Fibroblast of villous mesenchyme (primary cell): Measurements from ENCODE around the gene PDE2A. TPM values are rescaled to one million over a fixed set of nuclear protein-coding genes. Genes with fewer than 3 reads are reported as not detected.
A peak's percentile ranks its signal among the peaks of the same experiment; 100 is the strongest.

Experiments
- DNase-seq: peaks from one replicate; pipeline ENCODE4 v3.0.0-alpha.2; 2010; ENCODE audit warnings: low read depth
- H3K4me3 ChIP-seq: 2 replicates; pipeline ENCODE4 v1.5.1; 2011; ENCODE audit warnings: low read depth, mild to moderate bottlenecking, low read length
- total RNA-seq: library from RNA; depleted of rRNA; stranded (reverse); fragments of >200 nt; gene quantifications from 2 replicates; pipeline ENCODE4 v1.2.3, GENCODE V29; 2012
- TF ChIP-seq, protein P1 (sequence below): IDR thresholded peaks from 2 replicates; pipeline ENCODE4 v1.5.1; 2012; ENCODE audit warnings: low read depth, mild to moderate bottlenecking, low read length; ENCODE audit not compliant: insufficient read depth

PDE2A gene
- total RNA-seq, 1 donor = under 0.01 TPM

DNA sequence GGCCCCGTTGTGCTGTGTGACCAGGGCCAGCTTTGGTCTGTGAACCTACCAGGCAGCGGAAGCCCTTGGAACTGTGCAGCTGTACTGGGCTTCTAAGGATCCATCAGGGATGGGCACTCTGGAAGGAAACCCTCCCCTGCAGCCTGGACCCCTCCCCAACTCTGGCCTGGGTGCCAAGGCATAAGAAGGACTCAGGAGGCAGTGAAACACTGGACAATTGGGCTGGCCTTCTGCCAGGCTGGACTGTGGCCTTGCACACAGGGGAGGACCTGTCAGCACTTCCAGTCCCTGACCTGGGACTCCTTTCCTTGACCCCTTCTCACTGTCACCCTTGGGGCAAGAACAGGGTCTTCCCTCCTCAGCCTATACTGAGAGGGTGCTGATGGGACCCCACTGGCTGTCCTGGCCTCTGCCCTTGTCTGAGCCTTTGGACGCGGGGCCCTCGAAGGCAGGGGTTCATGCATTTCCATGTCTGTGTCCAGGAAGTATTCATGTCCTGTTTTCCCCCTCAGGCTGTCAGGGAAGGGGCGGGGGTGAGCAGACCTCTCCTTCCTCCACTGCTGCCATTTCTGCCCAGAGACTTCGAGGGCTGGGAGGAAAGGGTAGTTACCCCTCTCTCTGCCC lies 39.6 kb downstream of the PDE2A start:
- H3K4me3 ChIP-seq = no peak overlapping the region
- TF ChIP-seq, protein P1, sequence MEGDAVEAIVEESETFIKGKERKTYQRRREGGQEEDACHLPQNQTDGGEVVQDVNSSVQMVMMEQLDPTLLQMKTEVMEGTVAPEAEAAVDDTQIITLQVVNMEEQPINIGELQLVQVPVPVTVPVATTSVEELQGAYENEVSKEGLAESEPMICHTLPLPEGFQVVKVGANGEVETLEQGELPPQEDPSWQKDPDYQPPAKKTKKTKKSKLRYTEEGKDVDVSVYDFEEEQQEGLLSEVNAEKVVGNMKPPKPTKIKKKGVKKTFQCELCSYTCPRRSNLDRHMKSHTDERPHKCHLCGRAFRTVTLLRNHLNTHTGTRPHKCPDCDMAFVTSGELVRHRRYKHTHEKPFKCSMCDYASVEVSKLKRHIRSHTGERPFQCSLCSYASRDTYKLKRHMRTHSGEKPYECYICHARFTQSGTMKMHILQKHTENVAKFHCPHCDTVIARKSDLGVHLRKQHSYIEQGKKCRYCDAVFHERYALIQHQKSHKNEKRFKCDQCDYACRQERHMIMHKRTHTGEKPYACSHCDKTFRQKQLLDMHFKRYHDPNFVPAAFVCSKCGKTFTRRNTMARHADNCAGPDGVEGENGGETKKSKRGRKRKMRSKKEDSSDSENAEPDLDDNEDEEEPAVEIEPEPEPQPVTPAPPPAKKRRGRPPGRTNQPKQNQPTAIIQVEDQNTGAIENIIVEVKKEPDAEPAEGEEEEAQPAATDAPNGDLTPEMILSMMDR = no peak
- no peak for DNase-seq

DNA sequence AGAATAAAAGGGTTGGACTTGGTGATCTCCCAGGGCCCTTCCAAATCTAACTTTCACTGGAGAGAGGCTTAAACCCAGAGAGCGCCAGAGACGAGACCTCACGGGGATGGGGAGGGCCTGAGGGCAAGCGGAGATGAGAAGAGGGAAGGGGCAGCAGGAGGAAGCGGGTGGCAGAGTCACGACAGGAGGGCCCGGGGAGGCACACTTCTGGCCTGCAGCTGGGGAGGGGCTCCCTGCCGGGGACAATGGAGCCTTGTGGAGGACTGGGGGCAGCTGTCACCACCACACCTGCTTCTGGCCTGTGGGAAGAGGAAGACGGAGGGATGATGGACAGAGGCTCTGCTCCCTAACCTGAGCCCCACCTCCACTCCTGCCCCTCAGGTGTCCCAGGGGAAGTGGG lies 40.2 kb downstream of the PDE2A start:
- DNase-seq = no peak
- H3K4me3 ChIP-seq = no peak overlapping the region
- TF ChIP-seq, protein P1 = no peak

DNA sequence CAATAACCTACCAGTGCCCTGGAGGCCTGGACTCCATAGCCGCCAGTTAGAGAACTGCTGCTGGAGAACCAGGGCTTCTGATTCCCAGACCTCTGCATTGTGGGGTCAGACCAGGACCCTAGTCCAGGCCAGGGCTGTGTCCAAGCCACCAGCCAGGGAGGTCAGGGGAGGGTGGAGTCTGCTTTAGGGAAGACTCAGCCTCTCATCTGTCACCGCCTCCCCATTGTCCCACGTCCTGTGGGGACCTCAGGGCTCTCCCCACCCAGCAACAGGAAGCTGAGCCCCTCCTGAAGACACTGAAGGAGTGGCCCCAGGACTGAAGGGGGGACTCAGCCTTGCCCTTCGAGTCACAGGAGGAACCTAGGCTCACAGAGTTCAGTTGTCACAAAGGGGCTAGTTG lies 41.2 kb downstream of the PDE2A start:
- no peak for DNase-seq
- no peak overlapping the region for H3K4me3 ChIP-seq
- TF ChIP-seq, protein P1 = no peak

DNA sequence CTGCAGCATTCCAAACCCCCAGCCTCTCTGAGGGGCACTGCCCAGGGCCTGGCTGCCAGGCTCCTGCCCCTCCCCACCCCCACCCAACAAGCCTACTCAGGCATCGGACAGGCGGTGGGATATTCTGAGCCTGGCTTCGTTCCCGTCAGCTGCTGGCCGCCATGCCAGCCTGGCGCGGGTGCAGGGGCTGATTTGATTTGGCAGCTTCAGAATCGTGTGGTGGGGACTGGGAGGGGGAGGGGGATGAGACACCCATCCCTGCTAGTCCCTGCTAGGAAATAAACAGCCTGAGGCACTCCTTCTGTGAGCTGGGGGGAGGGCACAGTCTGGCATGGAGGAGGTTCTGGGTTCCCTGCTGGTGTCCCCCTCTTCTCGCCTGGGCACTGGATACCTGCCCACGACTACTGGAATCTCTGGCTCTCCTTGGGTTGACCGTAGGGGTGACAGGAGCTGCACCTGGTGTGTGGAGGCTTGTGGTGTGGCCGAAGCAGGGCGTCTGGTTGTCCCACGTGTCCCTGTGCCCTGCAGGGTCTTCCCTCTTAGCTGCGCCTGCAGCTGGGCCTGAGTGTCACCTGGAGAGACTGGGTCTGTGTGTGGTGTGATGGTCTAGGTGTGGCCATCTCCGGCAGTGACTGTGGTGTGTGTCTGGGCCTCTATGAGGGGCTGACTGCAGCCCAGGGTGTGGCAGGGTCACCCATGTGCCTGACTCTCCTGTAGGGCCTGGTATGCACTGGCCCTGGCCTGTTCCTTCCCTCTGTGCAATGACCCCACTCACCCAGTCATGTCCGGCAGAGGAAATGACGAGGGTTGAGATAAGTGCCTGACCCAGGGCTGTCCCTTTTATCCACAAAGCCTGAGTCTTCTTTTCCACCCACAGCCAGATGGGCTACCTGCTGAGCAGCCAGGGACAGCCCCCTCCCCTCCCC lies 42.2 kb downstream of the PDE2A start:
- peak; percentile 16 for DNase-seq
- TF ChIP-seq, protein P1 = no peak
- H3K4me3 ChIP-seq = no peak overlapping the region

DNA sequence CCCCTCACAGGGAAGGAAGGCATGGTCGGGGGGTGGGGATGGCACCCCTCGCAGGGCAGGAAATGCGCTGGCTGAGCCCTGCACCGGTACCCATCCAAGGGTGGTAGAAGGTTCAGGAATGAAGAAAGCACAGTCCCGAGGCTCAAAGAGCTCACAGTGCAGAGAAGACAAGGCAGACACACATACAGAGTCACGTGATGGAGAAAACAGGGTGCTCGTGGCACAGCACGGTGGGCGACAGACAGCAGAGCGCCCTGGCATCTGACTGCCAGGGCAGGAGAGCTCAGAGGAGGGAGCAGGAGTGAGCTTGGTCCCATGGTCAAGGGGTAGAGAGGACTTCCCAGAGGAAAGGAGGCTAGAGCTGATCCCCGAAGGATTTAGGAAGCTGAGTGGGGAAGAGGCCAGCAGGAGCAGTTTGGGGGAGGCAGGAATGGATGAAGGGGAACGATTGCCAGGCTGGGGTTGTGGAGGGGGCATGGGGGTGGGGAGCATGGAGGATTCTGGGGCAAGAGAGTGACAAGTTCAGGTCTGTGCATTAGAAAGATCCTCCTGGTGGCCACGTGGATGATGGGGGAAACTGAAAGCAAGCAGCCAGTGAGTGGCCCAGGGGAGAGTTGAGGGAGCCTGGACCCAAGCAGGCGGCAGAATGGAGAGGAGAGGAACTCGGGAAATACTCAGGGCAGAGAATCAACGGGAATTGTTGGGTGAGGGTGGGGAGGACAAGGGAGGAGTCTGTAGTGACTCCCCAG lies 43.9 kb downstream of the PDE2A start:
- no peak overlapping the region for H3K4me3 ChIP-seq
- no peak for DNase-seq
- TF ChIP-seq, protein P1 = no peak

DNA sequence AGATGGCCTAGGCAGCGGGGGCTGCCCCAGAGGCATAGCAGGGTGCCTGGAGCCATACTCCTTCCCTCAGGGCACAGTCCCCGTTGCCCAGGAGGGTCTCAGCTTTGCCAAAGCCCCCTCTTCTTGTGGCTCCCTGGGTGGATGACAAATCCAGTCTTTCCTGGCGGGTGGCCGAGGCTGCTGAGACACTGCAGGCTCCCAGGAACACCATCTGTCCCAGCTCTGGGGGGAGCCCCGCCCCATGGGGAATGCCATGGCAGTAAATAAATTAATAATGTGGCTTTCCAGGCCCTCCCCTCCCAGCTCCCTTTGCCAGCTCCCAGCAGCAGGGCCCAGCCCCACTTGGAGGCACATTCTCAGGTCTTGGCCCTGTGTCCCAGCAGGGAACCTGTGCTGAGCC lies 45.0 kb downstream of the PDE2A start:
- no peak for DNase-seq
- TF ChIP-seq, protein P1 = no peak
- no peak overlapping the region for H3K4me3 ChIP-seq
